Epidermal melanocyte (primary cell): ENCODE data around the gene SHOC2.
"Not testable (repeated sequence)": the region's sequence is repeated elsewhere in the genome, so short reads cannot be mapped to it uniquely, and the experiment has no call there.

Experiments used
- DNase-seq: peaks from one replicate; pipeline ENCODE4 v3.0.0; 2011; ENCODE audit warnings: low spot score; ENCODE audit not compliant: insufficient read length

The SHOC2 gene

GRCh38 chr10:110901954-110902819 is 17.2 kb upstream of the SHOC2 start:
- no peak for DNase-seq

- no peak for DNase-seq
Observed at GRCh38 chr10:110903280-110904278, 15.8 kb upstream of the SHOC2 start.

GRCh38 chr10:110910138-110910537 is 9.3 kb upstream of the SHOC2 start:
- DNase-seq, result no peak

GRCh38 chr10:110912374-110912773 is 7.0 kb upstream of the SHOC2 start:
- DNase-seq, result no peak

- DNase-seq, result no peak
Observed at GRCh38 chr10:110914431-110914830, 5.0 kb upstream of the SHOC2 start.

- no peak for DNase-seq
Observed at GRCh38 chr10:110915035-110915434, 4.4 kb upstream of the SHOC2 start.

GRCh38 chr10:110915600-110915999 is 3.8 kb upstream of the SHOC2 start:
- not testable (repeated sequence) for DNase-seq

GRCh38 chr10:110916554-110917346 is 2.7 kb upstream of the SHOC2 start:
- DNase-seq, result no peak

- DNase-seq, result peak; percentile 83
Observed at GRCh38 chr10:110918269-110918642, 1.1 kb upstream of the SHOC2 start.

GRCh38 chr10:110918643-110919348 is 608 bp upstream of the SHOC2 start, which contains the start of gene BBIP1:
TSS of gene BBIP1 (minus strand) at chr10:110919180. CDS start at chr10:110918157, 1,023 bp downstream.
- peak; percentile 76 for DNase-seq

GRCh38 chr10:110919971-110920881 is 822 bp downstream of the SHOC2 start:
- DNase-seq, result no peak

GRCh38 chr10:110923856-110924493 is 4.6 kb downstream of the SHOC2 start:
- no peak for DNase-seq

GRCh38 chr10:110927461-110927860 is 8.1 kb downstream of the SHOC2 start:
- no peak for DNase-seq

GRCh38 chr10:110931769-110932381 is 12.5 kb downstream of the SHOC2 start:
- DNase-seq, result no peak

- DNase-seq, result no peak
Observed at GRCh38 chr10:110932505-110933180, 13.2 kb downstream of the SHOC2 start.

- DNase-seq, result no peak
Observed at GRCh38 chr10:110936757-110937156, 17.4 kb downstream of the SHOC2 start.

GRCh38 chr10:110939419-110939818 is 20.0 kb downstream of the SHOC2 start:
- DNase-seq, result no peak
